Neutrophil (primary cell): ENCODE results near the gene LIMK2.

Source experiments
- H3K27ac ChIP-seq: fragments of 200-600 bp; sonication (generic); 2 replicates; pipeline ENCODE4 v1.5.1; 2016; ENCODE audit warnings: mild to moderate bottlenecking, moderate library complexity
- H3K27me3 ChIP-seq: fragments of 200-600 bp; sonication (generic); 2 replicates; pipeline ENCODE4 v1.6.0; 2016; ENCODE audit warnings: mild to moderate bottlenecking
- H3K36me3 ChIP-seq: fragments of 200-600 bp; sonication (generic); 2 replicates; pipeline ENCODE4 v1.5.1; 2017
- H3K4me1 ChIP-seq, 2 experiments: fragments of 200-600 bp in 1 of 2; sonication (generic) in 1 of 2; 1 replicate in 1 of 2; 2 replicates in 1 of 2; pipeline versions ENCODE4 v1.5.1 to v1.6.1; 2013 to 2016; ENCODE audit warnings: low read depth in 1 of 2, low read length in 1 of 2, mild to moderate bottlenecking in 1 of 2, moderate library complexity in 1 of 2; ENCODE audit not compliant: control insufficient read depth in 1 of 2, insufficient read depth in 1 of 2
- H3K4me3 ChIP-seq, 2 experiments: fragments of 200-600 bp in 1 of 2; sonication (generic) in 1 of 2; 1 replicate in 1 of 2; 2 replicates in 1 of 2; pipeline ENCODE4 v1.5.1; 2013 to 2016; ENCODE audit warnings: low read depth in 1 of 2, low read length in 1 of 2, mild to moderate bottlenecking in 1 of 2, moderate library complexity in 1 of 2
- H3K9me3 ChIP-seq: fragments of 200-600 bp; sonication (generic); 2 replicates; pipeline ENCODE4 v1.5.1; 2016
- CTCF ChIP-seq: fragments of 200-600 bp; sonication (generic); IDR thresholded peaks from 2 replicates; pipeline ENCODE4 v1.5.1; 2016; ENCODE audit warnings: antibody characterized with exemption

LIMK2 gene

GRCh38 chr22:31262312-31263133 lies 50.4 kb downstream of the LIMK2 start:
- peak overlapping the region; percentile 29 for H3K27ac ChIP-seq
- no peaks in the 10 kb centered on the region for H3K27me3 ChIP-seq
- no peak overlapping the region for H3K4me3 ChIP-seq
- H3K36me3 ChIP-seq: peaks cover 100% of the 10 kb centered on the region
- H3K9me3 ChIP-seq: no peaks in the 10 kb centered on the region
- H3K4me1 ChIP-seq: no peaks in the 10 kb centered on the region
- no peak for TF ChIP-seq CTCF

- TF ChIP-seq CTCF: no peak
- Histone ChIP-seq H3K27me3 (no peaks in the 10 kb centered on the region), H3K4me3 (no peak overlapping the region), H3K36me3 (peaks cover 100% of the 10 kb centered on the region), H3K9me3 (no peaks in the 10 kb centered on the region), H3K4me1 (no peaks in the 10 kb centered on the region), H3K27ac (no peak overlapping the region)
These were observed 52.0 kb downstream of the LIMK2 start for GRCh38 chr22:31263896-31264640.

GRCh38 chr22:31268281-31268680 lies 56.2 kb downstream of the LIMK2 start:
- Histone ChIP-seq H3K4me1 (peaks cover 6 to 7% of the 10 kb centered on the region in 2 experiments), H3K36me3 (peaks cover 100% of the 10 kb centered on the region), H3K9me3 (no peaks in the 10 kb centered on the region), H3K27ac (peak overlapping the region; percentile 41), H3K4me3 (no peak overlapping the region), H3K27me3 (no peaks in the 10 kb centered on the region)
- no peak for TF ChIP-seq CTCF

DNA sequence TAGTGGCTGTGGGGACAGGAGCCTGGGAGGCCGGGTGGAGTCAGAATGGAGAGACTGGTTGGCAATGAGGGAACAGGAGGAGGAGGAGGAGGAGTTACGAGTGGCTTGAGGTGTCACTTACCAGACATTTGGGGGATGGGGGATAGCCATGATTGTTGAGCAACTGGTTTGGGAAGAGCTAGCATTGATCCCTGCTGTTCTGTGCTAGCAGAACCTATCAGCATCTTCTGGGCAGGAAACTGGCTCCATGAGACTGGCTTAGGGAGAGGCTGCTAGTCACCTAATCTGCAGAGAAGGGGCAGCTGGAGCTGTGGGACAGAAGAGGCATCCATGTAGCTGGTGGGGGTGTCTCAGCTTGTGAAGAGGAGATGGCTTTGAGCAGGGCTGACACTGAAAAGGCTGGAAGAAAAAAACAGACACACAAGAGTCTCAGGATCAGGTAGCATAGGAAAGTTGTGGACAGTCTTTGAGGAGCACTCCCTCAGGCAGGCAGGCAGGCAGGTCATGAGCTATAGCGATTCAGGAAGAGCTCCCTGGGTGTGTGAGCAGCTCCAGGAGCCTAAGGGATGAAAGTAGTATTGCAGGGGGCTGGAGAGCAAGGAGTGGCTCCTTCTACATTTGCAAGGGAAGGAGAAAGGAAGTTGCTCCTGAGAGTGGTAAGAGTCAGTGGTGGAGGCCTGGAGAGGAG lies 57.9 kb downstream of the LIMK2 start:
- Histone ChIP-seq H3K4me3 (no peak overlapping the region), H3K9me3 (no peaks in the 10 kb centered on the region), H3K36me3 (peaks cover 100% of the 10 kb centered on the region), H3K27me3 (no peaks in the 10 kb centered on the region), H3K27ac (peak overlapping the region; percentile 66), H3K4me1 (peaks cover 6 to 7% of the 10 kb centered on the region in 2 experiments)
- TF ChIP-seq CTCF: no peak

GRCh38 chr22:31271026-31271425 lies 58.9 kb downstream of the LIMK2 start:
- no peaks in the 10 kb centered on the region for H3K27me3 ChIP-seq
- H3K27ac ChIP-seq: peak overlapping the region; percentile 66
- H3K4me3 ChIP-seq: no peak overlapping the region
- no peaks in the 10 kb centered on the region for H3K9me3 ChIP-seq
- H3K36me3 ChIP-seq: peaks cover 100% of the 10 kb centered on the region
- H3K4me1 ChIP-seq: peaks cover 6 to 7% of the 10 kb centered on the region in 2 experiments
- no peak for TF ChIP-seq CTCF
